Measurements from ENCODE around the gene IFIT1B. TPM values are rescaled to one million over a fixed set of nuclear protein-coding genes. Genes with fewer than 3 reads are reported as not detected.

The IFIT1B gene
- total RNA-seq, 1 donor from 2014 or later = not detected

DNA sequence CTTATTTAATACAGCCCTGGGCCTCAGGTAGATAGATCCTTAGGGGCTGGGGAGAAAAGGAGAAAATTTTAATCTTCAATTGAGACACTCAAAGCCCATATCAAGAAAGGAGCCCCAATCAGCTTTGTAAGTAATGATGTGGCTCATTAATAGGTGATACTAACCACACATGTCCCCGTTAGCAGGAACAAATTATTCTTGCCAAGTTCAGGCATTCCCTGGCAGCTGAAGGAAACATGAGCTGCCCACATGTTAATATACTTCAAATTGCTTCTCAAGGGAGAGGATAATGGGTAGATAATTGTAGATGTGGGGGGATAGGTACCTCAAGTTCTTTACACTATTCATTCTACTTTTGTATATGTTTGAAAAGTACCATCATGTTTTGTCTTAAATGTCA lies 51.0 kb downstream of the IFIT1B start:
- no peak overlapping the region for H3K4me3 ChIP-seq
- no peaks in the 10 kb centered on the region for H3K9me3 ChIP-seq
- intact Hi-C loops (cut with DNase I) = loop anchor here (5.0 kb wide), 1 partner anchor 133 kb away; no protein-coding TSS in a partner anchor
- no peaks in the 10 kb centered on the region for H3K4me1 ChIP-seq
- TF ChIP-seq, protein P1, sequence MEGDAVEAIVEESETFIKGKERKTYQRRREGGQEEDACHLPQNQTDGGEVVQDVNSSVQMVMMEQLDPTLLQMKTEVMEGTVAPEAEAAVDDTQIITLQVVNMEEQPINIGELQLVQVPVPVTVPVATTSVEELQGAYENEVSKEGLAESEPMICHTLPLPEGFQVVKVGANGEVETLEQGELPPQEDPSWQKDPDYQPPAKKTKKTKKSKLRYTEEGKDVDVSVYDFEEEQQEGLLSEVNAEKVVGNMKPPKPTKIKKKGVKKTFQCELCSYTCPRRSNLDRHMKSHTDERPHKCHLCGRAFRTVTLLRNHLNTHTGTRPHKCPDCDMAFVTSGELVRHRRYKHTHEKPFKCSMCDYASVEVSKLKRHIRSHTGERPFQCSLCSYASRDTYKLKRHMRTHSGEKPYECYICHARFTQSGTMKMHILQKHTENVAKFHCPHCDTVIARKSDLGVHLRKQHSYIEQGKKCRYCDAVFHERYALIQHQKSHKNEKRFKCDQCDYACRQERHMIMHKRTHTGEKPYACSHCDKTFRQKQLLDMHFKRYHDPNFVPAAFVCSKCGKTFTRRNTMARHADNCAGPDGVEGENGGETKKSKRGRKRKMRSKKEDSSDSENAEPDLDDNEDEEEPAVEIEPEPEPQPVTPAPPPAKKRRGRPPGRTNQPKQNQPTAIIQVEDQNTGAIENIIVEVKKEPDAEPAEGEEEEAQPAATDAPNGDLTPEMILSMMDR (IDR thresholded peaks at IDR 0.05) = no peak
- DNase-seq (no peak), ATAC-seq (no peak)
- H3K27me3 ChIP-seq = no peaks in the 10 kb centered on the region
- no peaks in the 10 kb centered on the region for H3K36me3 ChIP-seq
- no peak overlapping the region for H3K27ac ChIP-seq

DNA sequence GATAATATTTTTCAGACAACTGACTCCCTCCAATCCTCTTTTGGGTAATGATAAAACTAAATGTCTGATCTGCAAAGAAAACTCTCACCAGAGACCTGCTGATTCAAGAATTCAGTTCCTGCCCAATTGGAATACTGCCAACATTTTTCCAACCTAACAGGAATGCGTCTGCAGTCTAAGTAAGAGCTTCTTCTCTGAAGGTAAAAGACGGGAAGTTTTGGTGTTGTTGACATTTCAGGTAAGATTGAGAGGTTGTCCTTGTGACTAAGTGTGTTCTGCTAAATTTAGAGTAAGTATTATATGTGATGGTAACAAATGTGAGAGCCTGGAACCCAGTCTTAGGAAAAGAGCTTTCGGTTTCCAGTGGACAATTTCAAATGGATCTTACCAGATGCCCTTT lies 54.1 kb downstream of the IFIT1B start:
- no peak for DNase-seq
- TF ChIP-seq, protein P1 (IDR thresholded peaks at IDR 0.05) = no peak
- H3K4me3 ChIP-seq = no peak overlapping the region
- no peaks in the 10 kb centered on the region for H3K36me3 ChIP-seq
- intact Hi-C loops (cut with DNase I) = no loop called here
- no peaks in the 10 kb centered on the region for H3K9me3 ChIP-seq
- peak; percentile 92 for ATAC-seq
- no peaks in the 10 kb centered on the region for H3K27me3 ChIP-seq
- no peaks in the 10 kb centered on the region for H3K4me1 ChIP-seq
- H3K27ac ChIP-seq = peak overlapping the region; percentile 25

Other genes with a start within 250 kb of the IFIT1B start
- 7.8 TPM for gene CH25H, start 170.7 kb upstream of the IFIT1B start, total RNA-seq
- 194 TPM for gene LIPA, start 126.3 kb upstream of the IFIT1B start, total RNA-seq
- gene IFIT2, start 76.0 kb upstream of the IFIT1B start, total RNA-seq = 47.2 TPM
- gene IFIT3, start 50.1 kb upstream of the IFIT1B start, total RNA-seq = 78.0 TPM
- gene IFIT1, start 14.6 kb downstream of the IFIT1B start, total RNA-seq = 51.1 TPM
- 24.4 TPM for gene IFIT5, start 36.5 kb downstream of the IFIT1B start, total RNA-seq
- 1.9 TPM for gene SLC16A12, start 157.5 kb downstream of the IFIT1B start, total RNA-seq